ENCODE results near the gene SNTB2.

Gene SNTB2

GRCh38 chr16:69320740-69321073, 133.7 kb downstream of the SNTB2 start:
- Histone ChIP-seq H2BK15ac (ENCODE audit: low read depth, poor library complexity, severe bottlenecking) (no peak overlapping the region), H3K4me2 (ENCODE audit: low read length, poor library complexity, severe bottlenecking) (no peak overlapping the region), H3K4me3 (ENCODE audit: insufficient read depth in 1 of 2, low read depth in 1 of 2, low read length in 2 of 2) (no peak overlapping the region), H3K4me1 (ENCODE audit: control insufficient read depth, insufficient read depth, low read depth, low read length) (peaks cover 10% of the 10 kb centered on the region), H2BK5ac (ENCODE audit: low read depth, low read length, poor library complexity, severe bottlenecking) (no peak overlapping the region), H3K18ac (ENCODE audit: low read depth in 1 of 2, low read length in 2 of 2) (no peak overlapping the region), H3K36me3 (ENCODE audit: control insufficient read depth in 1 of 2, insufficient read depth in 2 of 2, low read depth in 1 of 2, low read length in 2 of 2) (peaks cover 91 to 95% of the 10 kb centered on the region in 2 experiments), H2BK12ac (ENCODE audit: low read length in 2 of 2) (no peak overlapping the region), H3K27ac (ENCODE audit: low read length, poor library complexity, severe bottlenecking) (no peak overlapping the region), H3K23ac (ENCODE audit: low read length in 2 of 2) (no peak overlapping the region), H3K79me1 (replicated peaks; ENCODE audit: low read length, poor library complexity, severe bottlenecking) (peaks cover 52% of the 10 kb centered on the region), H3K27me3 (ENCODE audit: control insufficient read depth in 1 of 2, insufficient read depth in 1 of 2, low read length in 2 of 2) (no peaks in the 10 kb centered on the region), H2AK5ac (ENCODE audit: low read length, severe bottlenecking) (no peak overlapping the region), H2BK120ac (ENCODE audit: low read depth, low read length) (no peak overlapping the region), H4K8ac (ENCODE audit: low read length) (no peak overlapping the region), H3K9me3 (ENCODE audit: control insufficient read depth, low read length) (no peaks in the 10 kb centered on the region), H2AFZ (ENCODE audit: low read depth, low read length) (no peak overlapping the region), H3K14ac (ENCODE audit: low read length in 2 of 2) (no peak overlapping the region), H3K4ac (ENCODE audit: low read depth in 1 of 2, low read length in 2 of 2) (no peak overlapping the region), H3K9ac (ENCODE audit: low read length) (no peak overlapping the region), H4K91ac (ENCODE audit: low read length) (no peak overlapping the region)
- no peak for DNase-seq
- WGBS: 97% methylated on average over 13 of the region's 13 CpGs

- H2AK5ac ChIP-seq (ENCODE audit: low read length, severe bottlenecking): no peak overlapping the region
- H3K36me3 ChIP-seq (ENCODE audit: control insufficient read depth in 1 of 2, insufficient read depth in 2 of 2, low read depth in 1 of 2, low read length in 2 of 2): peaks cover 91 to 95% of the 10 kb centered on the region in 2 experiments
- DNase-seq: no peak
- H3K9me3 ChIP-seq (ENCODE audit: control insufficient read depth, low read length): no peaks in the 10 kb centered on the region
- H4K91ac ChIP-seq (ENCODE audit: low read length): no peak overlapping the region
- no peak overlapping the region for H4K8ac ChIP-seq (ENCODE audit: low read length)
- no peak overlapping the region for H2BK5ac ChIP-seq (ENCODE audit: low read depth, low read length, poor library complexity, severe bottlenecking)
- H3K4ac ChIP-seq (ENCODE audit: low read depth in 1 of 2, low read length in 2 of 2): no peak overlapping the region
- H3K27me3 ChIP-seq (ENCODE audit: control insufficient read depth in 1 of 2, insufficient read depth in 1 of 2, low read length in 2 of 2): no peaks in the 10 kb centered on the region
- H3K27ac ChIP-seq (ENCODE audit: low read length, poor library complexity, severe bottlenecking): no peak overlapping the region
- H3K9ac ChIP-seq (ENCODE audit: low read length): no peak overlapping the region
- no peak overlapping the region for H2BK12ac ChIP-seq (ENCODE audit: low read length in 2 of 2)
- H3K14ac ChIP-seq (ENCODE audit: low read length in 2 of 2): no peak overlapping the region
- WGBS: 94% methylated on average over 22 of the region's 22 CpGs
- peaks cover 13% of the 10 kb centered on the region for H3K4me1 ChIP-seq (ENCODE audit: control insufficient read depth, insufficient read depth, low read depth, low read length)
- H3K18ac ChIP-seq (ENCODE audit: low read depth in 1 of 2, low read length in 2 of 2): no peak overlapping the region
- peaks cover 49% of the 10 kb centered on the region for H3K79me1 ChIP-seq (replicated peaks; ENCODE audit: low read length, poor library complexity, severe bottlenecking)
- H3K4me2 ChIP-seq (ENCODE audit: low read length, poor library complexity, severe bottlenecking): no peak overlapping the region
- H2BK120ac ChIP-seq (ENCODE audit: low read depth, low read length): no peak overlapping the region
- H3K4me3 ChIP-seq (ENCODE audit: insufficient read depth in 1 of 2, low read depth in 1 of 2, low read length in 2 of 2): no peak overlapping the region
- no peak overlapping the region for H2AFZ ChIP-seq (ENCODE audit: low read depth, low read length)
- H2BK15ac ChIP-seq (ENCODE audit: low read depth, poor library complexity, severe bottlenecking): no peak overlapping the region
- no peak overlapping the region for H3K23ac ChIP-seq (ENCODE audit: low read length in 2 of 2)
These were observed 134.1 kb downstream of the SNTB2 start for GRCh38 chr16:69321080-69321479.

GRCh38 chr16:69322343-69322742, 135.4 kb downstream of the SNTB2 start:
- no peak overlapping the region for H2BK120ac ChIP-seq (ENCODE audit: low read depth, low read length)
- no peak overlapping the region for H2BK12ac ChIP-seq (ENCODE audit: low read length in 2 of 2)
- H2AFZ ChIP-seq (ENCODE audit: low read depth, low read length): no peak overlapping the region
- no peak overlapping the region for H3K4me2 ChIP-seq (ENCODE audit: low read length, poor library complexity, severe bottlenecking)
- no peak overlapping the region for H3K4me3 ChIP-seq (ENCODE audit: insufficient read depth in 1 of 2, low read depth in 1 of 2, low read length in 2 of 2)
- no peak overlapping the region for H3K18ac ChIP-seq (ENCODE audit: low read depth in 1 of 2, low read length in 2 of 2)
- H2BK5ac ChIP-seq (ENCODE audit: low read depth, low read length, poor library complexity, severe bottlenecking): no peak overlapping the region
- no peak overlapping the region for H3K4ac ChIP-seq (ENCODE audit: low read depth in 1 of 2, low read length in 2 of 2)
- no peaks in the 10 kb centered on the region for H3K9me3 ChIP-seq (ENCODE audit: control insufficient read depth, low read length)
- H2BK15ac ChIP-seq (ENCODE audit: low read depth, poor library complexity, severe bottlenecking): no peak overlapping the region
- no peak overlapping the region for H3K14ac ChIP-seq (ENCODE audit: low read length in 2 of 2)
- peaks cover 38% of the 10 kb centered on the region for H3K79me1 ChIP-seq (replicated peaks; ENCODE audit: low read length, poor library complexity, severe bottlenecking)
- H3K36me3 ChIP-seq (ENCODE audit: control insufficient read depth in 1 of 2, insufficient read depth in 2 of 2, low read depth in 1 of 2, low read length in 2 of 2): peaks cover 87 to 90% of the 10 kb centered on the region in 2 experiments
- no peaks in the 10 kb centered on the region for H3K27me3 ChIP-seq (ENCODE audit: control insufficient read depth in 1 of 2, insufficient read depth in 1 of 2, low read length in 2 of 2)
- H3K27ac ChIP-seq (ENCODE audit: low read length, poor library complexity, severe bottlenecking): no peak overlapping the region
- H3K23ac ChIP-seq (ENCODE audit: low read length in 2 of 2): no peak overlapping the region
- peaks cover 19% of the 10 kb centered on the region for H3K4me1 ChIP-seq (ENCODE audit: control insufficient read depth, insufficient read depth, low read depth, low read length)
- H2AK5ac ChIP-seq (ENCODE audit: low read length, severe bottlenecking): no peak overlapping the region
- H4K91ac ChIP-seq (ENCODE audit: low read length): no peak overlapping the region
- 96% methylated on average over 7 of the region's 7 CpGs for WGBS
- DNase-seq: no peak
- no peak overlapping the region for H3K9ac ChIP-seq (ENCODE audit: low read length)
- H4K8ac ChIP-seq (ENCODE audit: low read length): no peak overlapping the region

GRCh38 chr16:69323415-69323814, 136.5 kb downstream of the SNTB2 start:
- no peak overlapping the region for H4K8ac ChIP-seq (ENCODE audit: low read length)
- H2BK120ac ChIP-seq (ENCODE audit: low read depth, low read length): no peak overlapping the region
- H3K4me2 ChIP-seq (ENCODE audit: low read length, poor library complexity, severe bottlenecking): no peak overlapping the region
- no peak overlapping the region for H3K27ac ChIP-seq (ENCODE audit: low read length, poor library complexity, severe bottlenecking)
- DNase-seq: no peak
- no peak overlapping the region for H2AFZ ChIP-seq (ENCODE audit: low read depth, low read length)
- no peak overlapping the region for H3K4me3 ChIP-seq (ENCODE audit: insufficient read depth in 1 of 2, low read depth in 1 of 2, low read length in 2 of 2)
- 97% methylated on average over 10 of the region's 14 CpGs for WGBS
- no peak overlapping the region for H2AK5ac ChIP-seq (ENCODE audit: low read length, severe bottlenecking)
- H3K27me3 ChIP-seq (ENCODE audit: control insufficient read depth in 1 of 2, insufficient read depth in 1 of 2, low read length in 2 of 2): no peaks in the 10 kb centered on the region
- no peak overlapping the region for H3K9ac ChIP-seq (ENCODE audit: low read length)
- H3K9me3 ChIP-seq (ENCODE audit: control insufficient read depth, low read length): no peaks in the 10 kb centered on the region
- no peak overlapping the region for H2BK5ac ChIP-seq (ENCODE audit: low read depth, low read length, poor library complexity, severe bottlenecking)
- H2BK15ac ChIP-seq (ENCODE audit: low read depth, poor library complexity, severe bottlenecking): no peak overlapping the region
- peaks cover 23% of the 10 kb centered on the region for H3K4me1 ChIP-seq (ENCODE audit: control insufficient read depth, insufficient read depth, low read depth, low read length)
- no peak overlapping the region for H3K14ac ChIP-seq (ENCODE audit: low read length in 2 of 2)
- no peak overlapping the region for H2BK12ac ChIP-seq (ENCODE audit: low read length in 2 of 2)
- H3K36me3 ChIP-seq (ENCODE audit: control insufficient read depth in 1 of 2, insufficient read depth in 2 of 2, low read depth in 1 of 2, low read length in 2 of 2): peaks cover 82 to 94% of the 10 kb centered on the region in 2 experiments
- no peak overlapping the region for H4K91ac ChIP-seq (ENCODE audit: low read length)
- H3K18ac ChIP-seq (ENCODE audit: low read depth in 1 of 2, low read length in 2 of 2): no peak overlapping the region
- H3K79me1 ChIP-seq (replicated peaks; ENCODE audit: low read length, poor library complexity, severe bottlenecking): peaks cover 37% of the 10 kb centered on the region
- H3K23ac ChIP-seq (ENCODE audit: low read length in 2 of 2): no peak overlapping the region
- H3K4ac ChIP-seq (ENCODE audit: low read depth in 1 of 2, low read length in 2 of 2): no peak overlapping the region
